HG02943 (cell line): Measurements from ENCODE around the gene ADRM1.

Source experiments
- ATAC-seq: cut with Tn5 transposase; IDR thresholded peaks from one replicate; pipeline ENCODE4 v1.9.1; 2021; ENCODE audit warnings: mild to moderate bottlenecking, low read depth, moderate library complexity; ENCODE audit not compliant: unreplicated experiment

The ADRM1 gene

GRCh38 chr20:62322492-62323041, 19.8 kb downstream of the ADRM1 start:
- ATAC-seq, result no peak

DNA sequence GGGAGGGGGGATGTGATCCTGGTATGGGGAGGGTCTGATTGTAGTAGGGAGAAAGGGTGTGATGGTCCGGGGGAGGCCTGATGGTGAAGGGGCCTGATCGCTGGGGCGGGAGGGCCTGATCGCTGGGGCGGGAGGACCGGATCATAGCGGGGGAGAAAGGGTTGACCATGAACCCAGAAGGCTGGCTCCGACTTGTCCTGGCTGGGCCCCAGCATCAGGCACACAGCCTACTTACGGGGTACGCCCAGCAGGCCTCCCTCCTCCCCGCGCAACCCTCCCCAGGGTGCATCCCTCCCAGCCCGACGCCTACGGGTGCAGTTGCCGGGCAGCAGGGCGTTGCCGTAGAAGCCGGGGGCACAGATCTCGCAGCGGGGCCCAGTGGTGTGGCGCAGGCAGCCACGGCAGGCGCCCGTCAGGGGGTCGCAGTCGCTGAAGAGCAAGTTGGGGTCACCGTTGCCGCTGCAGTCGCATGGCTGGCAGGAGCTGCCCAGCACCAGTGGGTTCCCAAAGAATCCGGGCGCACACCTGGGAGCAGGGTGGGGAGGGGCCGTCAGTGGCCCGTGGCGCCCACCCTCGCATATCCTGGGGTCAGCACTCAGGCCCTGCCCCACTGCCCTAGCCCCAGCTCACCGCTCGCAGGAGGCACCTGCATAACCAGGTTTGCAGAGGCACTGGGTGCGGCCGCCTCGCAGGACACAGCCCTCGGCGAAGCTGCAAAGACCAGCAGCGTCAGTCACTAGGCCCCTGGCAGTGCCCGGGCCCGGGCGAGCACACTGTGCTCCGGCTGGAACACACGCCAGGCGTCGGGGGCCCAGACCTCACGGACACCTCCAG, 20.6 kb downstream of the ADRM1 start:
- ATAC-seq, result no peak

- ATAC-seq, result no peak
Measured at GRCh38 chr20:62323980-62324906, 21.4 kb downstream of the ADRM1 start.

DNA sequence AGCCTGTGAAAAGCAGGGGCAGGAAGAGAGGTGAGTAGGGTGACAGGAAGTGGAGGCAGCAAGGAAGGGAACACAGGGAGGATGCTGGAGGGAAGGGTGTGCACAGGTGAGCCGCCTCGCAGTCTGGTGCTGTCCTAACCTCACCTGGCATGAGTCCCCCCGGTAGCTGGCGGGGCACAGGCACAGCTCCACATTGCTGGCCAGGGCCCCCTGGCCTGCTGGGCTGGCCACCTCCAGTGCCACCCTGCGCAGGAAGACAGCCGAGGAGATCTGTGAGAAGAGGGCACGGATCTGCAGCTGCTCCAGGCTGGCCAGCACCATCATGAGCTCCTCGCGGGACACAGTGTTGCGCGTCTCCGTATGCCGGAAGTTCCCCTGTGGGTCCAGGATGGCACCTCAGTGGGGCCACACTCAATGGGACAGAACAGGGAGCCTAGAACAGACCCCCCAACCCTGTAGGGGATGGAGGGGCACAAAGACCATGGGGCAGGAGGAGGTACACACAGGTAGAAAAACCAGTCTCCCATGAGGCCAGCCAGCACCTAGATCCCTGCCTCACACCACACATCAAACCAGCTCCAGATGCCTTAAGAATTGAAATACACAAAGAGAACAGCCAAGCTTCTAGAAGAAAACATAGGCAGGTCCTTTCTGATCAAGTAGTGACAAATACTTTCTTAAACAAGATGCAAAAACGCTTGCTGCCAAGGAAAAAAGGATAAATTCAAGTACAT, 22.5 kb downstream of the ADRM1 start:
- no peak for ATAC-seq

DNA sequence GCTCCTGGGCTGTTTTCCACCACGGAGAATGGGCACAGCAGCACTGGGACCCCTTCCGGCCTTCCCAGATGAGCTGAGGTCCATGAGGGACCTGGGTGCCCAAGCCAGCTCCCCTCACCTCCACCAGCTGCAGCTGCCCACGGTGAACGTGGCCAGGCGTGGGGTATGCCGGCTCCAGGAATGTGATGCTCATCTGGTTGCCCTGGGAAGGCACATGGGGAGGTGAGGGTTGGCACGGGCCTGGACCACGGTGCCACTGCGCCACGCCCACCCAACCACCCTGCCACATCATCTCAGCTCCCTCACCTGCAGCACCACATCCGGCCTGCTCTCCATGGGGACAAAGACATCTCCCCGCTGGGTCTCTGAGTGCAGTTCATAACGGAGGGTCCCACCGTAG, 23.8 kb downstream of the ADRM1 start:
- ATAC-seq, result no peak

- ATAC-seq, result no peak
Measured at GRCh38 chr20:62326959-62327725, 24.3 kb downstream of the ADRM1 start.

DNA sequence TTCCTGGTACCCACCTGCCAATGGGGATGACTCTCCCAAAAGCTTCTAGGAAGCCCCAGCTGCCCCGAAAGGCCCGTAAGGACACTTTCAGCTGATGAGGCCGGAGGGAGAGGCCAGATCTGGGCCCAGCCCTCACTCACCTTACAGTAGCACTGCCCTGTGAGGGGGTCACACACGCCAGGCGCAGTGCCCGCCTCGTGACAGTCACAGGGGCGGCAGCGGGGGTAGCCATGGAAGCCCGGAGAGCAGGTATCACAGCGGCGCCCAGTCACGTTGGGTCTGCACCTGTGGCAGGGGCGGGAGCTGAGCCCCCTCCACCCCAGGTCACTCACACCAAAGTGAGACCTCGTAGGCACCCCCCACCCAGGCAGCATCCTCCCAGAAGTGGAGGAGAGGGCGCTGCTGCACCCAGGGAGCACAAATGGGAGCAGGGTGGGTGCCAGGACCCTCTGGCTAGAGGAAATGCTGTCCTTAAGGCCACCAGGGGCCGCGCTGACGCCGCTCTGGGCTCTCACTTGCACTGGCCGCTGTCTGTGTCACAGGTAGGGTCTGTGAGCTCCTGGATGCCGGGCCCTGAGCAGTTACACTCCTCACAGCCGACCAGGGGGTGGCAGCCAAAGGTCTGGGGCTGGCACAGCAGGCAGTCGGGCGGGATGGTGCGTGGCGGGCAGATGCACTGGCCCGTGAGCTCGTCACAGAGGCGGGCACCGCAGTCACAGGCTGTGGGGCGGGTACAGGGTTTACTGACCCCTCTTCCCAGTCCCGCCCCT, 25.1 kb downstream of the ADRM1 start:
- ATAC-seq, result no peak

GRCh38 chr20:62328684-62329388, 26.0 kb downstream of the ADRM1 start:
- no peak for ATAC-seq

DNA sequence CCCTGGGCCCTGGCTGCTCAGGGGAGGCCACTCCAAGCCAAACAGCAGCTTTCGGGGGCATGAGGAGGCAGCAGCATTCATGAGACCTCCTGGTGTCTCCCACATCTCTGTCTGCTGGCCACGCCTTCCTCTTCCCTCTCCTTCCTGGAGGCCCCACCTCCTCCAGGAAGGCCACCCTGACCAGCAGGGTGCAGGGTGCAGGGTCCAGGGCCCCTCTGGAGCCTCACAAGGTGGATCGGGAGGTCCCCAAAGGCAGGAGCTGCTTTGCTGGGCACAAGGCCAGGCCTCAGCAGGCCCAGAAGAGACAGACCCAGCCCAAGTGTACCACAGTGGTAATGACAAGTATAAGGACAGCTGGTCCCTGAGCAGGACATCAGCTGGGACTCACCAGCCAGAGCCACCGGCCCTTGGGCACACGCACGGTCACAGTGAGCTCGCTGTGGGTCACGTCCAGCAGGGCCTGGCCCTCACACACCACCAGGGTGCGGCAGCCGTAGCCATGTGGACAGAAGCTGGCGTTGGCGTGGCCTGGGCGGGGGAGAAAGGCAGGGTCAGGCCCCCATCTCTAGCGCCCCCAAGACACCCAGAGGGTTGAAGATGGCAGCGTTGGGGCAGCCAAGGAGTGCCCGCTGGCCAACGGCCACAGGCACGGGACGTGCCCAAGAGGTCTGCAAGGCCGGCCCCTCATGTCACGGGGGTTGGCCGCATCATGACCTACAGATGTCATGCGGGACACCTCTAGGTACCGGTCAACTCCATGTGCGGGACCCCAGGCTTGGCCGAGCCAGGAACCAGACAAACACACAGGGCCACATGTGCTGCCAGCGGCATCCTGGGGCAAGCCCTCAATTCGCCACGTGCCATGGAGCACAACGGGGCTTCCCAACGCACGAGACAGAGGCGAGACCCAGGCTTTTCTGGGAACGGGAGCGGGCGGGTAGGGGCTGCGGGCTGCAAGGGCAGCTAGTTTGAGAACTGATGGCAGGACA, 26.9 kb downstream of the ADRM1 start:
- no peak for ATAC-seq

- no peak for ATAC-seq
Measured at GRCh38 chr20:62330576-62331317, 27.9 kb downstream of the ADRM1 start.

DNA sequence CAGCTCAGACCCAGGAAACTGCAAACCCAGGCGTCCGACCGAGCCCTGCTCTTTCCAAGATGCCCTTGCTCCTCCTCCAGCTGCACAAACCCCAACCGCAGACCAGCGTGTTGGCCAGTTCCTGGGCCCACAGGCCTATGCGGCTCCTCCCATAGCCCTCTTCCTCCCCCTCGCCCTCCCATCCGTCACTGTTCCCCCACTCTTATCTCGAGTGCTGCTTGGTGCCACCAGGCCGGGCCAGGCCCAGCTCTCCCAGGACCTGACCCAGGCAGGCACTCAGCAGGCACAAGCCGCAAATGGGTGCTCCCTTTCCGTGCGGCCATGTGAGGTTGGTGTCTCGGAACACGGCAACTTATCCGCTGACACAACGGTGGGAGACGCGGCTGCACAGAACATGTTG, 28.6 kb downstream of the ADRM1 start:
- no peak for ATAC-seq

- no peak for ATAC-seq
Measured at GRCh38 chr20:62332421-62332820, 29.6 kb downstream of the ADRM1 start.

DNA sequence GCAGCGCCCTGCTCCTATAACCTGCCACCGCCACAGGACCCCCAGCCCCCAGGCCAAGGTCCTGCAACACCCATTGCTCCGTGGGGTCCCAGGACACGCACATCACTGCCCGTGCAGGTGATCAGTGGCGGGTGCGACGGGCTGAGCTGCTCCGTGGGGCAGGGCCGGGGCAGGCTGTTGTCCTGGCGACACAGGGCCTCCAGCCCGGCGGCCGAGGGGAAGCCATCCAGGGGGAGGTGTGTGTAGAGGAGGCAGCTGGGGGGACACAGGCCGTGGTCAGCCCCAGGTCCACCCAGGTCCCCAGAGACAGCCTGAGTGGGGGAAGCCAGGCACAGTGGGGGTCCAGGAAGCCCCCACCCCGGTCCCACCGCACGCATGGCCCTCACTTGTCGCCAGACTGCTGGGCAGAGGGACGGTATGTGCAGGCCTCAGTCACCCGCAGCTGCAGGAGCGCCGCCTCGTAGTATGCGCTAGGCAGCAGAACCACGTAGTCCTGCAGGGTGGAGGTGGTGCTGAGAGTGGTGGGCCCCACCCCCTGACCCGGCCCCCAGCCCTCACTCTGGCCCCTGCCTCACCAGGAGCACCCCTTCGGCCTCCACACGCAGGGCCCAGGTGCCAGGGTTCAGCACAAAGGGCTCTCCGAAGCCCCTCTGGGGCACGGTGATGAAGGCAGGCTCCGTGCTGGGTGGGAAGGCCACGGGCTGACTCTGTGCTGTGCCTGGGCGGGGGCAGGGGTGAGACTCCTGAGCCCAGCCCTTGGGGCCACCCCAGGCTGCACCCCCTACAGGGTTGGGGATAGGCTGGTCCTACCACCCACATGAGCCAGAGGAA, 30.4 kb downstream of the ADRM1 start:
- no peak for ATAC-seq

GRCh38 chr20:62333820-62334595, 31.2 kb downstream of the ADRM1 start:
- ATAC-seq, result no peak

DNA sequence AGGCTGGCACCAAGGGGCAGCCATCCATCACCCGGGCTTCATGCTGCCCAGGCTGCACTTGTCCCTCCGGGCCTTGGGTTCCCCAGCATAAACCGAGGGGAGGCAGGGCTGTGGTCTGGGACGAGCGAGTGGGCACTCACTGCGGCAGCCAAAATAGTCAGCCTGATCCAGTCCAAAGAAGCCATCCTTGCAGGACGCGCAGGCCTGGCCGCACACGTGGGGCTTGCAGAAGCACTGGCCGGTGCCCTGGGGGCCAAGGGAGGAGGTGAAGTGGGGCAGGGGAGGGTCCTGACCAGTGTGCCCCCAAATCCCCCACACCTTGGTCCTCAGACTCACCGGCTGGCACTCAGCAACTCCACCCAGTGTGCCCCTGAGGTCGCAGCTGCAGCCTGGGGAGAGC, 32.1 kb downstream of the ADRM1 start:
- ATAC-seq, result no peak
